HG02763 (cell line): ENCODE measurements around the gene PRPF38B.

ENCODE experiments used
- ATAC-seq: cut with Tn5 transposase; IDR thresholded peaks from one replicate; pipeline ENCODE4 v1.9.1; 2021; ENCODE audit warnings: mild to moderate bottlenecking, moderate library complexity; ENCODE audit not compliant: unreplicated experiment

PRPF38B gene

GRCh38 chr1:108717774-108718316, 25.7 kb downstream of the PRPF38B start:
- ATAC-seq, result no peak

- ATAC-seq, result no peak
Measured at GRCh38 chr1:108718927-108719655, 27.0 kb downstream of the PRPF38B start.

GRCh38 chr1:108719656-108720435, 27.7 kb downstream of the PRPF38B start:
- no peak for ATAC-seq

- ATAC-seq, result no peak
Measured at GRCh38 chr1:108722292-108722691, 30.2 kb downstream of the PRPF38B start.

GRCh38 chr1:108725906-108726305, 33.8 kb downstream of the PRPF38B start:
- no peak for ATAC-seq

- no peak for ATAC-seq
Measured at GRCh38 chr1:108728327-108728923, 36.3 kb downstream of the PRPF38B start.

- ATAC-seq, result no peak
Measured at GRCh38 chr1:108729481-108729880, 37.4 kb downstream of the PRPF38B start.

- ATAC-seq, result no peak
Measured at GRCh38 chr1:108732398-108732797, 40.3 kb downstream of the PRPF38B start.

- no peak for ATAC-seq
Measured at GRCh38 chr1:108734171-108734865, 42.2 kb downstream of the PRPF38B start.

GRCh38 chr1:108742253-108742652, 50.1 kb downstream of the PRPF38B start:
- no peak for ATAC-seq

GRCh38 chr1:108745980-108746381, 53.9 kb downstream of the PRPF38B start:
- ATAC-seq, result no peak

- peak; percentile 93 for ATAC-seq
Measured at GRCh38 chr1:108746382-108747170, 54.5 kb downstream of the PRPF38B start, which contains the start of gene STXBP3. STXBP3 (plus strand) TSS chr1:108746674; CDS start chr1:108746738, 64 bp downstream.

GRCh38 chr1:108747171-108747850, 55.2 kb downstream of the PRPF38B start:
- ATAC-seq, result peak; percentile 16

GRCh38 chr1:108747898-108748297, 55.8 kb downstream of the PRPF38B start:
- ATAC-seq, result no peak

GRCh38 chr1:108749081-108749480, 57.0 kb downstream of the PRPF38B start:
- no peak for ATAC-seq

GRCh38 chr1:108750476-108751181, 58.5 kb downstream of the PRPF38B start:
- no peak for ATAC-seq
